Measurements from ENCODE around the gene PEA15. TPM values are rescaled to one million over a fixed set of nuclear protein-coding genes. Genes with fewer than 3 reads are reported as not detected.

The PEA15 gene
- total and polyA plus RNA-seq, 9 of the 15 experiments (the other 6 are each of a cell fraction or from before 2014, with no cell fraction given), result 8.2 to 175 (median 35.4) TPM

- H3K79me2 ChIP-seq (ENCODE audit: control insufficient read depth, insufficient read depth, low read length), result peaks cover 13% of the 10 kb centered on the region
- H3K4me2 ChIP-seq (ENCODE audit: insufficient read depth, low read length), result no peak overlapping the region
- FAIRE-seq, result no peak
- in situ Hi-C loops (cut with MboI), result no loop called here
- no peak overlapping the region for H3K27ac ChIP-seq (ENCODE audit: extremely low read depth, low read depth, low read length)
- WGBS (ENCODE audit: insufficient coverage, low coverage, missing lambda C conversion rate), result 88% methylated on average over 5 of the region's 5 CpGs
- no peaks in the 10 kb centered on the region for H3K9me1 ChIP-seq (ENCODE audit: control insufficient read depth, insufficient read depth, low read length)
- no peak overlapping the region for H2AFZ ChIP-seq (ENCODE audit: low read depth, low read length)
- no TSS peak for BruUV-seq (replicated peaks)
- peaks cover 5% of the 10 kb centered on the region; the same call in 1 of the 2 replicates for H4K20me1 ChIP-seq (replicated peaks; ENCODE audit: control insufficient read depth, insufficient read depth, low read length)
- CTCF ChIA-PET (ENCODE audit: low intra/inter-chr PET ratio), result no interaction called here
- DNase-seq (ENCODE audit: extremely low read depth in 1 of 4, low spot score in 3 of 4), result no peak
- no peak overlapping the region for H3K4me3 ChIP-seq
- ATAC-seq, result no peak
- peaks cover 16 to 18% of the 10 kb centered on the region in 2 experiments for H3K4me1 ChIP-seq (replicated peaks in 1 of 2; ENCODE audit: control insufficient read depth in 2 of 2, insufficient read depth in 2 of 2, low read length in 2 of 2)
- intact Hi-C loops (cut with micrococcal nuclease), result no loop called here
- H3K36me3 ChIP-seq (ENCODE audit: control insufficient read depth, insufficient read depth, low read length), result peaks cover 84% of the 10 kb centered on the region
- no peaks in the 10 kb centered on the region for H3K9me3 ChIP-seq (replicated peaks; ENCODE audit: control insufficient read depth, insufficient read depth, low read depth, low read length)
- no peak overlapping the region; a peak in 1 of 4 replicates for H3K9ac ChIP-seq (ENCODE audit: insufficient read depth in 1 of 2, low read depth in 2 of 2, low read length in 2 of 2)
- TF ChIP-seq TGIF2 (CRISPR knock-in tag; IDR thresholded peaks at IDR 0.05), result no peak
- TF ChIP-seq RUNX1 (IDR thresholded peaks at IDR 0.05; ENCODE audit: low read depth), result no peak
- TF ChIP-seq NR2C2 (CRISPR knock-in tag; IDR thresholded peaks at IDR 0.05), result no peak
- TF ChIP-seq NR2C2 (tag; IDR thresholded peaks at IDR 0.05), result no peak
- TF ChIP-seq PTRF (tag; IDR thresholded peaks at IDR 0.05), result no peak
- no peak for TF ChIP-seq CREB1 (IDR thresholded peaks at IDR 0.05)
- no peak for TF ChIP-seq CREB1 (CRISPR knock-in tag; IDR thresholded peaks at IDR 0.05)
- TF ChIP-seq KAT2B (IDR thresholded peaks at IDR 0.05; ENCODE audit: low read depth, low read length), result no peak
- POLR2A ChIA-PET, result interaction anchor here (0.7 to 3.4 kb wide), 4 partner anchors 9 to 19 kb away, joined by 3 to 41 read pairs (median 4); no protein-coding TSS in a partner anchor
- no peaks in the 10 kb centered on the region for H3K27me3 ChIP-seq (ENCODE audit: control insufficient read depth in 2 of 2, insufficient read depth in 2 of 2, low read length in 2 of 2)
Observed at GRCh38 chr1:160210561-160210960, 5.4 kb downstream of the PEA15 start.
